GM23248 (cell line): ENCODE data around the gene CCDC196. TPM values are rescaled to one million over a fixed set of nuclear protein-coding genes. Genes with fewer than 3 reads are reported as not detected.
"Not testable (repeated sequence)": the region's sequence is repeated elsewhere in the genome, so short reads cannot be mapped to it uniquely, and the experiment has no call there.

Experiments used
- DNase-seq: peaks from one replicate; pipeline ENCODE4 v3.0.0-alpha.2; 2015
- H2AFZ ChIP-seq: fragments of 200-600 bp; sonication (generic); 2 replicates; pipeline ENCODE4 v1.6.1; 2016; ENCODE audit warnings: antibody characterized with exemption
- H3F3A ChIP-seq: fragments of 200-600 bp; sonication (generic); 2 replicates; pipeline ENCODE4 v1.6.1; 2016; ENCODE audit warnings: mild to moderate bottlenecking, antibody characterized with exemption, mixed run types; ENCODE audit not compliant: insufficient read depth
- H3K27ac ChIP-seq: fragments of 200-600 bp; sonication (generic); 2 replicates; pipeline ENCODE4 v1.5.1; 2016; ENCODE audit warnings: mild to moderate bottlenecking
- H3K27me3 ChIP-seq: fragments of 200-600 bp; sonication (generic); replicated peaks from 2 replicates; pipeline ENCODE4 v1.6.1; 2016; ENCODE audit warnings: mild to moderate bottlenecking; ENCODE audit not compliant: insufficient read depth
- H3K36me3 ChIP-seq: fragments of 200-600 bp; sonication (generic); 2 replicates; pipeline ENCODE4 v1.6.1; 2016; ENCODE audit warnings: low read depth, mild to moderate bottlenecking
- H3K4me1 ChIP-seq: fragments of 200-600 bp; sonication (generic); 2 replicates; pipeline ENCODE4 v1.6.1; 2016; ENCODE audit warnings: mild to moderate bottlenecking; ENCODE audit not compliant: insufficient read depth
- H3K4me2 ChIP-seq: fragments of 200-600 bp; sonication (generic); one replicate; pipeline ENCODE4 v1.6.1; 2016; ENCODE audit warnings: mild to moderate bottlenecking; ENCODE audit not compliant: unreplicated experiment
- H3K4me3 ChIP-seq: fragments of 200-600 bp; sonication (generic); 2 replicates; pipeline ENCODE4 v1.5.1; 2016; ENCODE audit warnings: mild to moderate bottlenecking
- H3K79me2 ChIP-seq: fragments of 200-600 bp; sonication (generic); 2 replicates; pipeline ENCODE4 v1.6.1; 2016; ENCODE audit warnings: mild to moderate bottlenecking; ENCODE audit not compliant: insufficient read depth
- H3K9ac ChIP-seq: fragments of 200-600 bp; sonication (generic); 2 replicates; pipeline ENCODE4 v1.6.1; 2016; ENCODE audit warnings: mild to moderate bottlenecking
- H3K9me2 ChIP-seq: fragments of 200-600 bp; sonication (generic); 2 replicates; pipeline ENCODE4 v1.6.1; 2016; ENCODE audit warnings: mixed run types, mild to moderate bottlenecking, moderate library complexity; ENCODE audit not compliant: insufficient read depth
- H3K9me3 ChIP-seq: fragments of 200-600 bp; sonication (generic); one replicate; pipeline ENCODE4 v1.6.1; 2017; ENCODE audit warnings: low read depth
- H4K20me1 ChIP-seq: fragments of 200-600 bp; sonication (generic); 2 replicates; pipeline ENCODE4 v1.6.0; 2016; ENCODE audit not compliant: insufficient read depth
- EZH2 ChIP-seq: fragments of 200-600 bp; sonication (generic); IDR thresholded peaks from 2 replicates; pipeline ENCODE4 v1.6.1; 2018; ENCODE audit warnings: antibody characterized with exemption, mild to moderate bottlenecking; ENCODE audit not compliant: insufficient read depth, poor library complexity, severe bottlenecking
- EZH2phosphoT487 ChIP-seq: fragments of 200-600 bp; sonication (generic); IDR thresholded peaks from 2 replicates; pipeline ENCODE4 v1.6.1; 2018; ENCODE audit warnings: antibody characterized with exemption, moderate library complexity, mild to moderate bottlenecking, low read depth; ENCODE audit not compliant: insufficient read depth
- WGBS, 2 experiments: methylation state at CpG; one replicate each; pipeline ENCODE4 v1.1.6; 2015 to 2017; ENCODE audit warnings: low lambda C conversion rate in 2 of 2, low coverage in 1 of 2; ENCODE audit errors: missing lambda C conversion rate in 2 of 2; 5-methylcytosine and 5-hydroxymethylcytosine counted together
- in situ Hi-C: fragments of 300-500 bp; cut with MboI; formaldehyde crosslinking; loops from 2 replicates; pipeline ENCODE4 v1.15.0; 2020
- polyA plus RNA-seq: library from polyadenylated mRNA; unstranded; fragments of >200 nt; fragmentation: Nextera tagmentation; extraction: Ambion mirVana; gene quantifications from 2 replicates; pipeline ENCODE4 v1.2.1, GENCODE V29; 2016
- total RNA-seq: library from RNA; depleted of rRNA; stranded (reverse); fragments of >200 nt; shearing (Covaris generic); gene quantifications from 2 replicates; pipeline ENCODE4 v1.2.3, GENCODE V29; 2014; rRNA removed

The CCDC196 gene
- total and polyA plus RNA-seq, 2 experiments from 2014 or later, result not detected

DNA sequence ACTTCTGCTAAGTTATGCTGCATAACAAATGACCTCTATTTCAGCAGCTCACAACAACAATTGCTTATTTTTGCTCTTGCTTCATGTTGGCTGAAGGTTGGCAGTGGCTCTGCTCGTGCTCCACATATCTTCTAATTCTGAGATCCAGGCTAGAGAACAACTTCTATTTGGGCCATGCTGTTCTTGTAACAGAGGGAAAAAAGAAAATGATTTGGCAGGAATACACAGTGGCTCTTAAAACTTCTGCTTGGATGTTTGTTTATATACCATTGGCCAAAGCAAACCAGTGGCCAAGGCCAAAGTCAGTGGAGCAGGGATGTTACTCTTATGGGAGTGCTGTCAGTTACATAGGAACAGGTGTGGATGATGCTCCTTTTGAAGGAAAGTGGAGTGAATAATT lies 53.9 kb downstream of the CCDC196 start:
- no peak for DNase-seq
- H3K36me3 ChIP-seq, result no peaks in the 10 kb centered on the region
- no peaks in the 10 kb centered on the region for H3K9me3 ChIP-seq
- TF ChIP-seq EZH2phosphoT487 (no peak), EZH2 (no peak)
- no peaks in the 10 kb centered on the region for H3K4me1 ChIP-seq
- H4K20me1 ChIP-seq, result no peaks in the 10 kb centered on the region
- H3K27ac ChIP-seq, result no peak overlapping the region
- H3K79me2 ChIP-seq, result peaks cover 19% of the 10 kb centered on the region
- in situ Hi-C loops, result no loop called here
- no peaks in the 10 kb centered on the region for H3F3A ChIP-seq
- no peaks in the 10 kb centered on the region for H3K27me3 ChIP-seq
- H3K4me2 ChIP-seq, result no peak overlapping the region
- no peak overlapping the region for H3K9ac ChIP-seq
- WGBS, 2 experiments, result 21 to 29% methylated on average over 1 of the region's 1 CpG
- no peaks in the 10 kb centered on the region; the same call in 1 of the 2 replicates for H3K9me2 ChIP-seq
- no peak overlapping the region for H2AFZ ChIP-seq
- no peak overlapping the region for H3K4me3 ChIP-seq

GRCh38 chr14:66541627-66542026 lies 55.5 kb downstream of the CCDC196 start:
- in situ Hi-C loops, result no loop called here
- Histone ChIP-seq H3F3A (no peaks in the 10 kb centered on the region), H4K20me1 (no peaks in the 10 kb centered on the region), H3K9me3 (no peaks in the 10 kb centered on the region), H3K9me2 (no peaks in the 10 kb centered on the region; the same call in 1 of the 2 replicates), H3K4me2 (no peak overlapping the region), H3K4me3 (no peak overlapping the region), H3K27me3 (no peaks in the 10 kb centered on the region), H3K79me2 (peaks cover 19% of the 10 kb centered on the region), H2AFZ (no peak overlapping the region), H3K36me3 (no peaks in the 10 kb centered on the region), H3K27ac (no peak overlapping the region), H3K9ac (no peak overlapping the region), H3K4me1 (no peaks in the 10 kb centered on the region)
- WGBS, 2 experiments, result 59 to 62% methylated on average over 3 of the region's 3 CpGs
- no peak for TF ChIP-seq EZH2phosphoT487
- TF ChIP-seq EZH2, result no peak
- DNase-seq, result peak; percentile 1

DNA sequence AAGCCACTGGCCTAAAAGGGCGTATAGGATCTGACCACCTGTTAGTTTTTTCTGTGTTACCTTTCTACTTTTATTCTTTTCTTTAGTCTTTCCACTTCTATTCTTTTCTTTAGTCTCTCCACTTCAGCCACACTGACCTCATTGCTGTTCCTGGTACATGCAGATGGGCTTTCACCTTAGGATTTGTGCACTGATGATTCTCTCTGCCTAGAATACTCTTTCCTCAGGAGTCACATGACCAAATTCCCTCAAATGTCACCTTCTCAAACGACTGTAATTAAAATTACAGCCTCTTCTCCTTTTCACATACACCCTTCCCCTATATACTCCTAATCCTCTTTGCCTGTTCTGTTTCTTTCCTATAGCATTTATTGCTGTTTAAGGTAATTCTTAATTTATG lies 57.8 kb downstream of the CCDC196 start:
- H3K4me1 ChIP-seq, result no peaks in the 10 kb centered on the region
- no peaks in the 10 kb centered on the region for H3F3A ChIP-seq
- H3K36me3 ChIP-seq, result no peaks in the 10 kb centered on the region
- in situ Hi-C loops, result no loop called here
- no peaks in the 10 kb centered on the region for H3K9me3 ChIP-seq
- TF ChIP-seq EZH2 (no peak), EZH2phosphoT487 (no peak)
- no peak overlapping the region for H3K4me2 ChIP-seq
- H3K9me2 ChIP-seq, result no peaks in the 10 kb centered on the region; the same call in 1 of the 2 replicates
- H3K9ac ChIP-seq, result no peak overlapping the region
- DNase-seq, result no peak
- WGBS, 2 experiments, result 78 to 93% methylated on average over 2 of the region's 2 CpGs
- H2AFZ ChIP-seq, result no peak overlapping the region
- H3K27me3 ChIP-seq, result no peaks in the 10 kb centered on the region
- no peak overlapping the region for H3K27ac ChIP-seq
- no peaks in the 10 kb centered on the region for H4K20me1 ChIP-seq
- H3K4me3 ChIP-seq, result no peak overlapping the region
- H3K79me2 ChIP-seq, result peaks cover 5% of the 10 kb centered on the region; the same call in 1 of the 2 replicates

GRCh38 chr14:66545191-66545590 lies 59.0 kb downstream of the CCDC196 start:
- H3K4me2 ChIP-seq, H3K27ac ChIP-seq, in situ Hi-C loops, H3K9ac ChIP-seq, DNase-seq, H3F3A ChIP-seq, H3K9me3 ChIP-seq, H3K4me1 ChIP-seq, H3K9me2 ChIP-seq, H3K27me3 ChIP-seq, H3K79me2 ChIP-seq, H3K4me3 ChIP-seq, H2AFZ ChIP-seq, H3K36me3 ChIP-seq, H4K20me1 ChIP-seq: not testable (repeated sequence)
- 91% methylated on average over 19 of the region's 32 CpGs; no CpG with 5 or more reads in 1 of the 2 experiments for WGBS, 2 experiments

DNA sequence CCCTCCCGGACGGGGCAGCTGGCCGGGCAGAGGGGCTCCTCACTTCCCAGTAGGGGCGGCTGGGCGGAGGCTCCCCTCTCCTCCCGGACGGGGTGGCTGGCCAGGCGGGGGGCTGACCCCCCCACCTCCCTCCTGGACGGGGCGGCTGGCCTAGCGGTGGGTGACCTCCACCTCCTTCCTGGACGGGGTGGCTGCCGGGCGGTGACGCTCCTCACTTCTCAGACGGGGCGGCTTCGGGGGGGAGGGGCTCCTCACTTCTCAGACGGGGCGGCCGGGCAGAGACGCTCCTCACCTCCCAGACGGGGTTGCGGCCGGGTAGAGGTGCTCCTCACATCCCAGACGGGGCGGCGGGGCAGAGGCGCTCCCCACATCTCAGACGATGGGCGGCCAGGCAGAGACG lies 59.6 kb downstream of the CCDC196 start:
- 92% methylated on average over 20 of the region's 32 CpGs; no CpG with 5 or more reads in 1 of the 2 experiments for WGBS, 2 experiments
- in situ Hi-C loops, H3K9me2 ChIP-seq: not testable (repeated sequence)

More for the DNA sequence above, 59.6 kb downstream of the CCDC196 start:
- H3K4me2 ChIP-seq, H4K20me1 ChIP-seq, DNase-seq, H3K4me1 ChIP-seq, H3K36me3 ChIP-seq, H3K27me3 ChIP-seq, H3K27ac ChIP-seq, H3K79me2 ChIP-seq, H3K9me3 ChIP-seq, H3F3A ChIP-seq, H2AFZ ChIP-seq, H3K4me3 ChIP-seq, H3K9ac ChIP-seq: not testable (repeated sequence)

Other genes with a start within 250 kb of the CCDC196 start
- 7.0 and 7.6 TPM in 2 replicates for gene GPHN, start 21.8 kb downstream of the CCDC196 start, total RNA-seq
- 8.5 and 9.3 TPM in 2 replicates for gene GPHN, start 21.8 kb downstream of the CCDC196 start, polyA plus RNA-seq